ENCODE results near the gene BRCA1. TPM values are rescaled to one million over a fixed set of nuclear protein-coding genes. Genes with fewer than 3 reads are reported as not detected.

The BRCA1 gene
- 7.2 and 9.0 TPM in 2 replicates for total RNA-seq
- total RNA-seq (2013), result 6.3 TPM
- polyA plus RNA-seq, result 2.4 and 3.5 TPM in 2 replicates
- 4.4 and 5.1 TPM in 2 replicates for polyA minus RNA-seq

- no peaks in the 10 kb centered on the region for H4K20me1 ChIP-seq (ENCODE audit: control insufficient read depth, insufficient read depth, low read length, poor library complexity, severe bottlenecking)
- intact Hi-C loops (cut with micrococcal nuclease), result loop anchor here (1.0 to 2.0 kb wide), 6 partner anchors 45 to 357 kb away; partner anchors contain the start of genes DHX8, IFI35, RPL27 and TMEM106A
- H3K9ac ChIP-seq (ENCODE audit: low read length), result peak within 1 kb of the TSS; percentile 88
- ATAC-seq (ENCODE audit: low read depth), result peak; percentile 100
- H3K27ac Mint-ChIP-seq, result peak within 1 kb of the TSS; percentile 91
- H3K27ac ChIP-seq (ENCODE audit: low read length in 2 of 2), result peak within 1 kb of the TSS; percentile 60 to 82
- H3K27me3 Mint-ChIP-seq, result no peaks in the 10 kb centered on the region
- no peak for TF ChIP-seq EZH2 (IDR thresholded peaks at IDR 0.05; ENCODE audit: borderline replicate concordance, insufficient read depth, low read depth, low read length, poor library complexity, severe bottlenecking)
- TF ChIP-seq CTCF (IDR thresholded peaks at IDR 0.05), result no peak
- H3K4me2 ChIP-seq (replicated peaks; ENCODE audit: low read depth, low read length, poor library complexity, severe bottlenecking), result peak within 1 kb of the TSS; percentile 93
- peak within 1 kb of the TSS; percentile 91 for H3K4me3 Mint-ChIP-seq
- peak within 1 kb of the TSS; percentile 91 for H2AFZ ChIP-seq (ENCODE audit: insufficient read depth, low read depth, low read length, poor library complexity, severe bottlenecking)
- no peaks in the 10 kb centered on the region for H3K9me3 Mint-ChIP-seq (ENCODE audit: insufficient read depth)
- H3K4me1 ChIP-seq (ENCODE audit: control insufficient read depth in 2 of 2, insufficient read depth in 2 of 2, low read length in 2 of 2), result peaks cover 12 to 24% of the 10 kb centered on the region in 2 donors
- H3K4me1 Mint-ChIP-seq, result peaks cover 31% of the 10 kb centered on the region
- H3K79me2 ChIP-seq (ENCODE audit: control insufficient read depth, insufficient read depth, low read length), result peaks cover 28% of the 10 kb centered on the region
- CTCF ChIA-PET, result interaction anchor here (0.7 kb wide), 2 partner anchors 75 to 268 kb away, joined by 4 to 5 read pairs; no protein-coding TSS in a partner anchor
- H3K9me3 ChIP-seq (ENCODE audit: control extremely low read depth in 1 of 3, control insufficient read depth in 2 of 3, insufficient read depth in 1 of 3, low read length in 2 of 3), result no peaks in the 10 kb centered on the region
- POLR2A ChIA-PET, result interaction anchor here (0.5 to 1.2 kb wide), 5 partner anchors 44 to 1075 kb away, joined by 3 to 9 read pairs (median 5); partner anchors contain the start of genes NBR1 and RPL27
- H3K36me3 ChIP-seq (replicated peaks in 1 of 2; ENCODE audit: control extremely low read depth in 1 of 2, control insufficient read depth in 1 of 2, extremely low read depth in 1 of 2, insufficient read depth in 2 of 2, low read length in 1 of 2), result peaks cover 0 to 6% of the 10 kb centered on the region in 2 experiments
- H3K27me3 ChIP-seq (replicated peaks in 1 of 4; ENCODE audit: control extremely low read depth in 1 of 4, control insufficient read depth in 3 of 4, insufficient read depth in 4 of 4, low read length in 3 of 4), result no peaks in the 10 kb centered on the region
- peak; percentile 98 for DNase-seq
- peak within 1 kb of the TSS; percentile 68 to 97 (median 92) for H3K4me3 ChIP-seq (ENCODE audit: control extremely low read depth in 1 of 5, extremely low read depth in 1 of 5, insufficient read depth in 1 of 5, low read depth in 2 of 5, low read length in 4 of 5)
- WGBS (ENCODE audit: insufficient coverage), result 0% methylated on average over 26 of the region's 38 CpGs
These were observed at the start of gene BRCA1 for GRCh38 chr17:43125133-43125966. TSS of gene BRCA1 (minus strand) at chr17:43125364. CDS start at chr17:43124096, 1,268 bp downstream.
